Measurements from ENCODE around the gene RNF112. TPM values are rescaled to one million over a fixed set of nuclear protein-coding genes. Genes with fewer than 3 reads are reported as not detected.

The RNF112 gene

Small RNA genes lying within 50 kb of the gene (small RNA-seq; reads per million reads assigned to genes)
- gene RF00537 (ENCODE audit: insufficient read depth), result not detected

All from neuronal stem cell (in vitro differentiated cells).